ENCODE data around the gene NRG2.

DNA sequence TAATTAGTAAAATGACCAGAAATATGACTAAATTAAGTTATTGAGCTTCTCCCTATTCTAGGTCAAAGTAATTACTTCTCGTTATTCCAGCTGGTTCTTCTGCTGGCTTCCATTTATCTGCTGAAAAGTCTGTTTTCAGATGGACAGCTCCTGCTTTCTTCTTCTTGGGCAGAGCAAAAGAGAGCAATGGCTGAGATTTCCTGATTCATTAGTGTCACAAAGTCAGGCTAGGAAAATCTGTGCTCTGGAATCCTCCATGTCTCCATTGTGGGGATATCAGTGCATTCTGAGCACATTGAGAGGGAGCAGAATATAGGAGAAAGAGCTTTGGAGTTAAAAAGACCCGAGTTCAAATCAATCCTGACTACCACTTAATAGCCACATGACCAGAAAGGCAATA is 33.7 kb upstream of the NRG2 start:
- TF ChIP-seq, protein P1, sequence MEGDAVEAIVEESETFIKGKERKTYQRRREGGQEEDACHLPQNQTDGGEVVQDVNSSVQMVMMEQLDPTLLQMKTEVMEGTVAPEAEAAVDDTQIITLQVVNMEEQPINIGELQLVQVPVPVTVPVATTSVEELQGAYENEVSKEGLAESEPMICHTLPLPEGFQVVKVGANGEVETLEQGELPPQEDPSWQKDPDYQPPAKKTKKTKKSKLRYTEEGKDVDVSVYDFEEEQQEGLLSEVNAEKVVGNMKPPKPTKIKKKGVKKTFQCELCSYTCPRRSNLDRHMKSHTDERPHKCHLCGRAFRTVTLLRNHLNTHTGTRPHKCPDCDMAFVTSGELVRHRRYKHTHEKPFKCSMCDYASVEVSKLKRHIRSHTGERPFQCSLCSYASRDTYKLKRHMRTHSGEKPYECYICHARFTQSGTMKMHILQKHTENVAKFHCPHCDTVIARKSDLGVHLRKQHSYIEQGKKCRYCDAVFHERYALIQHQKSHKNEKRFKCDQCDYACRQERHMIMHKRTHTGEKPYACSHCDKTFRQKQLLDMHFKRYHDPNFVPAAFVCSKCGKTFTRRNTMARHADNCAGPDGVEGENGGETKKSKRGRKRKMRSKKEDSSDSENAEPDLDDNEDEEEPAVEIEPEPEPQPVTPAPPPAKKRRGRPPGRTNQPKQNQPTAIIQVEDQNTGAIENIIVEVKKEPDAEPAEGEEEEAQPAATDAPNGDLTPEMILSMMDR (IDR thresholded peaks at IDR 0.05; ENCODE audit: insufficient read depth, low read length, poor library complexity, severe bottlenecking), result no peak
- no peak for TF ChIP-seq EZH2phosphoT487 (conservative IDR thresholded peaks at IDR 0.05; ENCODE audit: low read length)
